GM19351 (cell line): Measurements from ENCODE around the gene RGMA.
"Not testable (repeated sequence)": the region's sequence is repeated elsewhere in the genome, so short reads cannot be mapped to it uniquely, and the experiment has no call there.

Source experiments
- ATAC-seq: cut with Tn5 transposase; IDR thresholded peaks from one replicate; pipeline ENCODE4 v1.9.1; 2021; ENCODE audit warnings: mild to moderate bottlenecking, moderate library complexity; ENCODE audit not compliant: unreplicated experiment

The RGMA gene

DNA sequence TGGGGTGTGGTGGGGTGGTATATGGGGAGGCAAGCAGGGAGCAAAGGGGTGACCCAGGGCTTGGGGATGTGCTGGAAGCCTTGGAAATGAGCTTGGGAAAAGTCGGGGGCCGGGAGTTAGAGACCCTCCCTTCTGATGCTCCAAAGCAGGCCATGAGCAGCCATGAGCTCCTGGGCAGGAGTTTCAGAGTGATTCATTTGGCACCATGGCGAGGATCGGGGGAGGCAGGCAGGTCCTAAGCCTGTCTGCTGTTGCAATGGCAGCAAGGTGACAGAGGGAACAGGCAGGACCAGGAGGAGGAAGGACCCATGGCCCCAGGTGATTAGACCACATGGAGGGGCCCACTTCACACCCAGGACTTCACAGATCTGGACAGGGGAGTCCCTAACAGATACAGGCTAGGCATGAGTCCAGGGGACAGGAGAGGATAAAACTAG, 21.3 kb downstream of the RGMA start:
- ATAC-seq: no peak

DNA sequence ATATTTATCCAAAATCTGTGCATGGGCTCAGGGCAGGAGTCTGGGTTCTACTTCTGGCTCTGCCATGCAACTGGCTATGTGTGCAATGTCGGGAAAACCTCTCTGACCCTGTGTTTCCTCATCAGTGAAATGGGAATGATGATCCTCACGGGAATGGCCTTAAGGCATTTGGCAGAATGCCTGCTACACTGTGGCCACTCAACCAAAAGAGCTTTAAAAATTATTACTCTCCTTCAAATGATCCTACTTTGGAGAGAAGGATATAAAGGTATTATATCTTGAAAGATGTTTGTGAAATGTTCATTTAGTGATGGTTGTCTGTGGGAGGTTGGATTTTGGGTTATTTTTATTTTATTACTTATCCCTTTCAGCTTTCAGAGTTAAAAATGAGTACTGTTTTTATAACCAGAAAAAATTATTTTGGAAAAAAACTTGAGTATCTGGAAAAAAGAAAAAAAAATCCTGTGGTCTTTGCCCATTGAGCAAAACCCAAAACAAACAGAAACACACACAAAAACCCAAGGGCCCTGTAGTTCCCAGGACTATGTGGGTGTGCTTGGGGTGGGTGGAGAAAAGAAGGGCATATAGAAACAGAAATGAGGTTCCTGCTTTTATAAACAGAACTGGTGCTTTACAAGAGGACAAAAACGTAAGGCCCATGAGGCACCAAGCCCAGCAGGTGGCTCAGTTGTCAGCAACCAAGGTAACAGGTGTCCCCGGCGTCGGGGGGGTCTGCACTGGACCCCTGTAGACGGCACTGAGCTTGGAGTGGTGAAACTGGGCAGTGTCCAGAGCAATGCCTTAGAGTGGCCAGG, 22.0 kb downstream of the RGMA start:
- no peak for ATAC-seq

DNA sequence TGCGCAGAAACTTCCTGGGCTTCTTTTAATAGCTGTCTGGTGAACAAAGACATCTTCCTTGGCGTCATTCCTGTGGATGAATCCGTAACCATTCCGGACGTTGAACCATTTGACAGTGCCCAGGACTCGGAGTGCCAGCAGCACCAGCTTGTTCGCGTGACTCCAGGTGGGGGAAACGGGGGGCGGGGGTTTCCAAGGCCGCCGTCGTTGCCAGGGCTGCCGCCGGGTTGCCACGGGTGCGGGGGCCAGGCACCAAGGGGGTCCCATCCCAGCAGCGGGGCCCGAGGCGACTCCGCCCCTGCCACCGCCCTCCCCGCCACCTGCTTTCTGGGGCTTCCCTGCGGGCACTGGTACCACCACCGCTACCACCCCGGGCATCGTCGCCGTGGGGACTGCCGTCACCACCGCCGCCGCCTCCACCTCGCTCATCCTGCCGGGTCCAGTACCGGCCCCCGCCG, 22.8 kb downstream of the RGMA start:
- no peak for ATAC-seq

DNA sequence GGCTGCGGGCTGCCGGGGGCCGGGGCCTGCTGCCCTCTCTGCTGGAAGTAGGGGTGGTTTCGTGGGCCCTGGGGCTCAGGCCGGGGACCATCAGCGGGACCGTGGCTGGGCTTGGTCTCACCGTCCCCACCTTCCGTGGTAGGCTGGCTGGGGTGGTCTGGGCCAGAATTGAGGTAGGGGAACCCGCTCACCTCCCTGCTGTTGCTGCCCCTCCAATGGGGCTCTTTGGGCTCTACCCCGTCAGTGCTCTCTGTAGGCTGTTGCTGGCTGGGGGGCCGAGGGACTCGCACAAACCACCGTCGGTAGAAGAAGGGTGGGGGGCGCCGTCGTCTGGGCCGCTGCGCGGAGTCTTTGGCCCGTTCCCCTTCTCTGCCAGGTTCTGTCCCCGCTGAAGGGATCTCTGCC, 23.4 kb downstream of the RGMA start:
- ATAC-seq: no peak

DNA sequence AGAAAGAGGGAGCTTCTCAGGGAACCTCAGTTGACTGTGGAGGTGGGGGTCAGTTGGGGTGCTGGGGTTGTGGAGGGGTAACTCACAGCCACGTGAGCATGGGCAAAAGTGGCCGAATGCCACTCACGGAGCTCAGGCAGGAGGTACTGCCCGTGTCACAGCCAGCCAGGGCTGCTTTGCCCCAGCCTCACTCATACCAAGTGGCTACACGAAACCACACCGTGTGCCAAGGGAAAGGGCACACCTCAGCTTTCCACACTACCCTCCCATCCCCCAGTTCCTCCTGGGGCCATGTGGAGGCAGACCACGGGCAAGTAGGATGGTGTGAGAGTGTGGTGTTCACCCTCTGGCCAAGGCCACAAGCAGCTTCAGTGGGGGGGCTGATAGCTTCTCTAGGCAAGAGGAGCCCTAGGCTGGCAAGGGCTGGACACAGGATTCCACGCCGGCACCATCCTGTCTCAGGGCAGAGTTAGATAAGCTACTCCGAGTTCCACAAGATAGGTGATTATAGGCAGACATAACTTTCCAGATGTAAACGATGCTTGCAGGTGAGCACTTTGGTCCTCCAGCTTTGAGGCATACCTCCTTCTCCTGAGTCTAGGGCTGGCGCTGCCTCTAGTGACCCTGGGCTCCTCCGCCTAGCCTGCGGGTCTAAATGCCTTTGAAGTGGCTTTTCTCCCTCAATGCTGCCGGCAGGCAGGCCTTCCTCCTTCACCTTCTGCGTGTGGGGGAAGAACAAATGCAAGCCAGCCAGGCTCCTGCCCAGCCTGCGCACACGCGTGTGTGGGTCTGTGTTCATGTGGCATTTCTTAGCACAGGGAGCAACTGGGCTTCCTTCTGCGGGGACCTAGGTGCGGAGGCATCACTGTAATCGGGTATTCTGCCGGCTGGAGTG, 25.0 kb downstream of the RGMA start:
- no peak for ATAC-seq

DNA sequence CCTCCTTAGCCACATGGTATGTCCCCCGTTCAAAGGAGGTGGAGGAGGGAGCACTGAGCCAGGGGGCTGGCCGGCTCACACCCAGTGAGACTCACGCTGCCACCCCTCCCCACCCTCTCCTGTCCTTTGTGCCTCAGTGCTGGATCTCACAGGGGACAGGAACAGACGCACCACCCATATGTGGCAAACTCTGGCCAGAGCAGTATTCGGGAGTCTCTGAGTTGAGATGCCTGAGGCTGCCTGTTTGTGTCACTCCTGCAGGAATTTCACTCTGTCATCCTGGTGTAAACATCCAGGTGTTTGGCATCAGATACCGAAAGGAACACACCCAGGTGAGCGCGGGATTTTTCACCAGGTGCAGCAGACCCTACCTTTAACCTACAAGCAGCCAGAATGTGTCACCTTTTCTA, 25.7 kb downstream of the RGMA start:
- ATAC-seq: no peak

DNA sequence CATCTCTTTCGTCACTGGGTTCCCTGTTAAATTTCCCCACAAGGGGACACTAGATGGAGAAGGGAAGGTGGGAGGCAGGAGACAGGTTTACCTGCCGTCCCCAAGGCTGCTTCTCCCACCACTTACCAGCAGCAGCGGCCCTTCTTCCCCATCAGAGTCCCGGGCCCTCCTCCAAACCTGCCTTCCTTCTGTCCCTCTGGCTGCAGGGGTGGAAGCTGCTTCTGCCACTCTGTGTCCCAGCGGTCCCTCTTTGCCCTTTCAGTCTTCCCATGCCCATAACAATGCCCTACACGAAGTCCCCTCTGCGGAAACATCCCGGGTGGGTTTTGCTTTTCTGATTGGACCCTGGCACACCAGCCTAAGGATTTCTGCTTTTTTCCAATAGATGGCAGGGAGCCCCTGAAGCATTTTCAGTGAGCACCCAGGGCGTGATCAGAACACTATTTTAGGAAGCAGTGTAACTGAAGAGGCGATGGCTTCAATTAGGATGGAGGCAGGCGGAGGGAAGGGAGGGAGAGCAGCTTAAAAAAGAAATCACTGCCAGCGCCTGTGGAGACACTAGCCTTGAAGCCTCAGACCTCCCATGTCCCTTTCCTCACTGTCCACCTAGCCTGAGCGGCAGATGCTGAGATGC, 26.3 kb downstream of the RGMA start:
- not testable (repeated sequence) for ATAC-seq

DNA sequence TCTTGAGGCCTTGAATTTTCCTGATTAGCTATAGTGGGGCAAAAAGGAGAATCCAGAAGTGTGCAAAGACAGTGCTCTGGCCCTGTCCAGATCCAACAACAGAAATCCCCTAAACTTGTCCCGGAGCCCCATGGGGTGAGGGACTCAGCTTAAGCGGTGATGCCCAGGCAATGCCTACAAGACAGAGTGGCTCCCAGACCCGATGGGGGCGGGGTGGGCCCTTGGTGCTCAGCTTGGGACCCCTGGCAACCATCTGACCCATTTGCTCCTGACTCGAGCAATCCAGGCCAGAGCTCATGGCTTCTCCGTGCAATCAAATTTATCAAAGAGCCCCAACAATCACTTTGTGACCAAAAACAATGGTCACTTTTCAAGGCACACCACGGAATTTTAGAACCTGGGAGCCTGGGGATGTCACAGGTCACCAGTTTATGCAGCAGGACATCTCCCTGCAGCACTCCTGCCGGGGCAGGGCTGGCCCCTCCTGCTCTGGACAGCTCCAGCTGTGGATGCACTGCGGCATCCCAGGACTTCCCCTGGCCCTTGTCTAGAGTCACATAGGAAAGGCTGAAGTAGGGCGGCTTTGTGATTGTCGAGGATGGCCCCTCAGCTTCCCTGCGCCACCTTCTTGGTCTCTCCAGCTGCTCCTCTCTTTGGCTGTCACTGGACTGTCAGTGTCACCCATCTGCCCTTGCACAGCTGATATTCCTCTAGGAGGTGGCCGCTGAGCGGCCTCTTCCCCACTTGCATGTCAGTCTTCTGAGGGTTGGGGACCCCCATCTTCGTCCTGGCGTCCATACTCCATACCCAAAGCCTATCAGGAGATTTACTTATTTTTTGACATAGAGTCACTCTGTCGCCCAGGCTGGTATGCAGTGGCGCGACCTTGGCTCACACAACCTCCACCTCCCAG, 28.4 kb downstream of the RGMA start:
- no peak for ATAC-seq

DNA sequence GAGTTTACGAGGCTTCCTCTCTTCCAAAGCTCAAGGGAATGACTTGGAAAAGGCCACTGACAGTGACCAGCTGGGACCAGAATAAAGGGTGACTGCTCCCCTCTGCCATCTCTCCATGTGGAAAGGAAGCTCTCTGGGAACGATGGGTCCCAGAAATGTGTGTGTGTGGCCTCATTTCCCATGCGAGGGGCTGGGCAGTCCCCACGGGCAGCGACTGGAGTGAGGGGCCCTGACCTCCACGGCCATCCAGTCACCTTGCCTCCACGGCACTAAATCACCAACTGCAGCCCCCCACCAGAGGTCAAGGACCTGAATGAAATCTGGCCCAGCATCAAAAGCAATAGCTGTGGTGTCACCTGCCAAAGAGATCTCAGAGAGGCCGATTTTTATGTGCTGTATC, 29.6 kb downstream of the RGMA start:
- no peak for ATAC-seq

DNA sequence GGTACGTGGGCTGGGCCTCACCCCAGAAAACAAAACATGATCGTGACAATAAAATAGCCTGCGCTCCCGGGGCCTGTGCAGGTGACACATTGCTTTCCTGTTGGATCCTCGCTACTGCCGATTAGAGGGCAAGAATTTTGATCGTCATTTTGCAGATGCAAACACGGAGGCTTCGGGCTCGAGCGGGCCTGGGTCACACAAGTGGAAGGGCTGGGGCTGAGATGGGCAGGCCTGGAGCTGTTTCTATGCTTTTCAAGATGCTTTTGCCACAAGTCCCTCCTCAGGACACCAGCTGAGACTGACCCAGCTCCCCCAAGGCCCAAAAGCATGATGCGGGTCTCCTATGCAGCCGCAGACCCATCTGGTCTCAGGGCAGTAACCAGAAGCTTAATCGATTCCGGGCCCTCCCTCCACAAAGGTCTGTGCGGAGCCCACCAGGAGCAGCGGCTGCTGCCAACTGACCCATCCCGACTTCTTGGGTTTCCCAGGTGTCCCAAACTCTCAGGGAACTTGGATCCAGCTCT, 30.0 kb downstream of the RGMA start:
- ATAC-seq: no peak

DNA sequence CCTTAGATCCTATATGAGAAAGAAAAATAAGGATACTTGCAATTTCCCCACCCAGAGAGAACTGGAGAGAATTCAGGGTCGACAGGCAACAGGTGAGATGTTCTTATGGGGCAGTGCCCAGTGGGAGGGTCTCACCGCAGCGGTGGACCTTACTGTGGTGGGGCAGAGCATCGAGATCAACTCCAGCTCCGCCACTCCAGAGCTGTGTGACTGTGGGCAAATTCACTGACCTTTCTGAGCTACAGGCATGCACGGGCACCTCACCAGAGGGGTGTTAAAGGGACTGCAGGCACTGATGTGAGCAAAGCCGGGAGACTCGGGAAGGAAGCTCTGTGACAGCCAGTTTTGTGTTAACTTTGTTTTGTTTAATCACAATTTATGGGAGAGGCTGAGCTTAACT, 30.9 kb downstream of the RGMA start:
- no peak for ATAC-seq

DNA sequence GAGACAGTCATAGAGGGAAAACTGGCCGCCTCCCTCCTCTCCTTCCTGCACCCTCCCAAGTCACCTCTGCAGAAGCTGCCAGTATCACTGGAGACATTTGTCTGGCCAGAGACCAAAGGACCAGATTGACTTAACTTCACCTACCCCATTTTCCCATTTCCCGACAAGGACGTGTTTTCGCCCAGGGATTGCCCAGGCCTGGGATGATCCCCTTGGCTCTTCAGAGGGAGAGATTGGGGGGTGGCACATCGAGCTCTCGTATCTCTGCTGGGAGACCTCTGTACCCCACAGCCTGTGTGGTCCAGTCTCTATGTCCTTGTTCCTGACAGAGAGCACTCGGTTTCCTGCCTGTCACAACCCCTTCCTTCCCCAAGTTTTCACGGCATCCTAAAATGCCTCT, 31.4 kb downstream of the RGMA start:
- ATAC-seq: no peak

DNA sequence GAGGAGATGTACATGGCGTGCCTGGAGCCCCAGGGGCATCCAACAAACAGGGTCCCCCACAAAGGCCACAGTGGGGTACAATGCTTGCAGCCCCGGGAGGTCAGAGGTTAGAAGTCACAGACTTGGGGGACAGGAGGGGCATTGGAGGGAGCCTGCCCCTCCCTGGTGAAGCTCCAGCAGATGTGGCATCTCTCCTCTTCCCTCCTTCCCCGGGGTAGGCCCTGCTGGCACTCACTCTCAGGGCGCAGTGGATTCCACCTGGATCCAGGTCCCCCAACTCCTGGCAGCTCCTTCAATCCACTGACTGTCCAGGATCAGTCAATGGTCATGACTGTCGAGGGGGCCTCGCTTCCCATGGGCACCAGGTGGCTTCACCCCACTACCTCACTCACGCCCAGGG, 32.2 kb downstream of the RGMA start:
- ATAC-seq: no peak

DNA sequence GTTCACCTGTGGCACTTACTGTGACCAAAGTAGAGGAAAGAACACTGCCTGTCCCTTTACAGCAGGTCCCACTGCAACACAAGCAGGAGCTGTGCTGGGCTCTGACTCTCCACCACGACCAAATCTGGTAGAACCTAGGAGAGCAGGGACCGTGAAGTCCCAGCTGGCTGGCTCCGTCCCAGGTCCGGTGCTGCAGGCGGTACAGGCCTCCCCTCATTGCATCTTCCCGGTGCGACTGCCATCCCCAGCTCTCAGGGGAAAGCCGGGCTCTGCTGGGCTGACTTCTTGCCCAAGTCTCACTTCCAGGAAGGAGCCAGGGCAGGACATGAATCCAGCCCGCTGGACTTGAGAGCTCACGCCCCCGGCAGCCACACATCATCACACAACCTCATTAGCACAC, 33.8 kb downstream of the RGMA start:
- ATAC-seq: no peak

DNA sequence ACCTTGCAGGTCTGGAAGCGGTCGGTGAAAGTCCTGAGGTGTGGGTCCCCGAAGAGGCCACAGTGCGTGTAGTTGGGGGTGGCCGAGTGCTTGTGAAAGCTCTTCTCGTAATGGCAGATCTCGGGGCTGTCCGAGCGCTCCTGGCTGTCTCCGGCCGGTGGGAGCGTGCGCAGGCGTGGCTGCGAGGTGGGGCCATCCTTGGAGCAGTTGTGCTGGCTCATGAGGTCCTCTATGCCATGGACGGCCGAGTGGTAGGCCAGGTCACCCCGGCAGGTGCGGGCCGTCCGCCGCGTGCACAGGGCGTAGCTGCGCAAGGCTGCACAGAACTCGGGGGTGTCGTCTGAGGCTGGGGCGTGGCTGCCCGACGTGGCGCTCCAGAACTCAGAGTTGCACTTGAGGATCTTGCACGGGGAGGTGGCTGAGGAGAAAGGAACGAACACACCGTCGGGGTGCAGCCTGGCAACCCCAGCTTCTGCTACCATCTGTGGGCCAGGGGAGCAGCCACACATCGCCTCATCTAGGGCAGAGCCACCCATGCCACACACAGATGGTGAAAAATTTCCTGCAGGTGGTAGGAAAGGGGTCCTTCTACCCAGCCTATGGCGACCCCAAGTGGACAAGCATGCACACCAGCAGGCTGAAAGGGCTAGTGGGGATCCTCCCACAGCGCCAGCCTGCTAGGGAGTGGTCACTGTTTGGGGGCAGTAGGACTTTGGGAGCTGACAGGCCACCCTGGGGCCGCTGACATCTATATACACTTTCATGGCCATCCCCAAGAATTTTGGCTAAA, 36.7 kb downstream of the RGMA start:
- no peak for ATAC-seq

DNA sequence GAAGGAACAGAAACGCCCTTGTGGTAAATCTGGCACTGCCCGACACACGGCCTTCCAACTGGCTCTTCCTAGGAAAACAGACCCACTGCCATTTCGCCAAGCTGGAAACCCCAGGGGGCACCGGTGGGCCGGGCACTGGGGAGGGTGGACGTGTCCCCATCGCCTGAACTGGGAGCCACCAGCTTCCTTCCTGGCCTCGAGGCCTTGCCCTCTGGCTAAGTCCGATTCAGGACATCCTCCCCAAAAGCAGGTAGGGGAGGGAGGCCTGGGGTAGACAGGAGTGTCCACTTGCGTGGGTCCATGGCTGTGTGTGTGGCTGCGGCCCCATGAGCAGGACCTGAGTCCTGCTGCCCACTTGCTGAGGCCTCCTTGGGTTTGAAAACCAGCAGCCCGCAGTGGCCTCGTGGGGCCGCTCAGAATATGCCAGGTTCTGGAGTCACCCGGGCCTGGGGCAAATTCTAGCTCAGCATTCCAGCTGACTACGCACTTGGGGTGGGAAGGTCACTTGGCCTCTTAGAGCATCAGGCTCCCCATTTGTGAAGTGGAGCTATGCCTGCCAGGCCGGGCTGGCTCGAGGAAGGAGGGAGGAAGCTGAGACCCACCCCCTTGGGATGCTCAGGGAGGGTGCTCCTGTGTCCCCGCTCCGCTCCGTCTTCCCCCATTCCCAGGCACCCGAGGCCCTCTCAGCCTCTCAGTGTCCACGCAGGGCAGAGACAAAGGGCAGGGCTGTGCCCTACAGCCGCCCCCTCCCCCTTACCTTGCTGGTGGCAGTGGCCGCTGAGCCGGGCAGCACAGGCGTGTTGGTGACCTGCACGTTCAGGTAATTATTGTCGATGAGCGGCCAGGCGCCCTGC, 37.5 kb downstream of the RGMA start:
- ATAC-seq: no peak

DNA sequence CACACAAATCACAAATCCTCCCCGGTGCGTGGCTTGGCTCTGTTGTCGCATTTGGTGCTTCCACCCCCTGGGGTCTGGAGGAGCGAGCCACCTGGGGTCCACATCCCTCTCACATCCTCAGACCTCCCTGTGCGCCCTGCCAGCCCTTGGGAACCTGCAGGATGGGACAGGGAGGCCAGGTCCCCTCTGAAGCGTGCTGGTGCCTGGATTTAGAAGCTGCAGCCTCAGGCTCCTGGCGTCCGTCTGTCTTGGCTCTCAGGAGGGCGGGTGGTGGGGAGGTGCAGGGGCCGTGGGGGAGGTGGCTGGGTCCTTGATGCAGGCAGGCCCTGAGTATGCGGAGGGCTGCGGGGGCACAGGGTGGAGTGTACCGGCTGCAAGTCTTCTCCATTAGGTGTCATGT, 38.4 kb downstream of the RGMA start:
- ATAC-seq: no peak

DNA sequence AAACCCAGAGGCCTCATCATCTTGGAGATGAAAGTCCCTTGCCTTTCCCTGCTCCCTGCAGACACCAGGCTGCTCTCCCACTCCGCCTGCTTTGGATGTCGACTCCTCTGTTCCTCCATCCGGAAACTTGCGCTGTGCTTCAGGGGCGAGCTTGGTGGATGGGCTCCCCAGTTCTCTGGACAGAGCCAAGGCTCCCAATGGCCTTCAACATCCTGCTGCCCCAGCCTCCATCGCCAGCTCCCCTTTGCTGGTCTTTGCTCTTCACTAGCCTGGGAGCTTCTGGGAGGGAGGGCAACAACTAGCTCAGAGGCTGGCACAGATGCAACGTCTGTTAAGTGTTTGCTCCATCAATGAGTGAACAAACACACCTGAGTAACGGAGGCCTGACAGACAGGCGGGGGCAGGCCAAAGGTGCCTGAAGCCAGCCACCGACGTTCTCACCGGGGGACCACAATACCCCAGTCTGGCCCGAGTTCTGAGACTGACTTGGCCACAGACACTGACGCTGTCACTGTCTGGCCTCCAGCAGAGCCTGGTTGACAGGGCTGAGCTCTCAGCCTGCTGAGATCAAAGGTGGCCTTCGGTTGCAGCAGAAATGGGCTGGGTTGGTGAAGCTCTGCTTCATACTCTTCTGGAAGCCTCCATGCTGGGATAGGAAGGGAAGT, 39.0 kb downstream of the RGMA start:
- ATAC-seq: no peak
